Spleen (tissue), 11 donors: ENCODE results near the gene FAM83G. TPM values are rescaled to one million over a fixed set of nuclear protein-coding genes. Genes with fewer than 3 reads are reported as not detected.

Experiments
- DNase-seq: peaks from one replicate; pipeline ENCODE4 v3.0.0-alpha.2; 2020
- H3K27ac ChIP-seq, 8 donors: fragments of 200-600 bp; sonication (generic) in 7 of 8; 1 replicate in 4 of 8; 2 replicates in 4 of 8; pipeline versions ENCODE4 v1.5.0 to v1.8.0; 2016 to 2021; ENCODE audit warnings: inconsistent platforms in 4 of 8, mild to moderate bottlenecking in 4 of 8, moderate library complexity in 1 of 8
- H3K27me3 ChIP-seq, 7 donors: fragments of 200-600 bp; sonication (generic) in 6 of 7; replicated peaks in 1 of 7; 1 replicate in 4 of 7; 2 replicates in 3 of 7; pipeline versions ENCODE4 v1.5.0 to v1.8.0; 2016 to 2021; ENCODE audit warnings: inconsistent platforms in 3 of 7, mild to moderate bottlenecking in 1 of 7
- H3K36me3 ChIP-seq, 6 donors: fragments of 200-600 bp; sonication (generic) in 5 of 6; 1 replicate in 4 of 6; 2 replicates in 2 of 6; pipeline versions ENCODE4 v1.5.0 to v1.8.0; 2016 to 2021; ENCODE audit warnings: inconsistent platforms in 2 of 6
- H3K4me1 ChIP-seq, 6 donors: fragments of 200-600 bp; sonication (generic) in 5 of 6; 1 replicate in 3 of 6; 2 replicates in 3 of 6; pipeline versions ENCODE4 v1.5.0 to v1.8.0; 2016 to 2021; ENCODE audit warnings: inconsistent platforms in 3 of 6
- H3K4me3 ChIP-seq, 8 donors: fragments of 200-600 bp; sonication (generic) in 7 of 8; 1 replicate in 4 of 8; 2 replicates in 4 of 8; pipeline versions ENCODE4 v1.5.0 to v1.8.0; 2016 to 2021; ENCODE audit warnings: inconsistent platforms in 4 of 8, mild to moderate bottlenecking in 4 of 8, moderate library complexity in 2 of 8
- H3K9me3 ChIP-seq, 8 donors: fragments of 200-600 bp; sonication (generic) in 7 of 8; 1 replicate in 4 of 8; 2 replicates in 4 of 8; pipeline versions ENCODE4 v1.5.0 to v1.8.0; 2016 to 2021; ENCODE audit warnings: inconsistent platforms in 4 of 8
- CTCF ChIP-seq, 11 experiments: fragments of 200-600 bp in 7 of 11; fragments of 450-650 bp in 4 of 11; sonication (generic) in 4 of 11; IDR thresholded peaks in 8 of 11; conservative IDR thresholded peaks in 3 of 11; 1 replicate in 7 of 11; 2 replicates in 4 of 11; pipeline versions ENCODE4 v1.4.0 to v1.8.0; 2016 to 2021; ENCODE audit warnings: antibody characterized with exemption in 11 of 11, inconsistent platforms in 4 of 11, mild to moderate bottlenecking in 1 of 11
- POLR2A ChIP-seq, 3 donors: fragments of 450-650 bp; IDR thresholded peaks; one replicate each; pipeline ENCODE4 v1.5.1; 2017; ENCODE audit warnings: antibody characterized with exemption in 3 of 3, mild to moderate bottlenecking in 1 of 3
- POLR2AphosphoS5 ChIP-seq, 3 donors: sonication (generic); formaldehyde crosslinking; IDR thresholded peaks; one replicate each; pipeline ENCODE4 v1.5.1; 2017; ENCODE audit warnings: antibody characterized with exemption in 3 of 3
- WGBS, 5 donors: extraction: QIAGEN DNeasy Blood & Tissue Kit in 3 of 5; methylation state at CpG; one replicate each; pipeline versions ENCODE4 v1.1.5 to v1.1.7; 2013 to 2018; 5-methylcytosine and 5-hydroxymethylcytosine counted together
- intact Hi-C: fragments of 100-400 bp; cut with DNase I; formaldehyde crosslinking; loops from one replicate; pipeline ENCODE4 v1.15.0; 2023; ENCODE audit warnings: low total_unique reads
- polyA plus RNA-seq, 3 donors: library from polyadenylated mRNA; stranded (reverse); fragments of 200-250 nt; gene quantifications; one replicate each; pipeline ENCODE4 v1.2.1, GENCODE V29; 2013
- total RNA-seq, 7 donors: library from RNA; depleted of rRNA in 3 of 7; stranded (reverse); fragments of >200 nt in 3 of 7; fragmentation: NEBNext Ultra II Directional in 4 of 7; extraction: Animal tissue kit (Norgen Biotek cat#: 25700) in 4 of 7; gene quantifications; one replicate each; pipeline versions ENCODE4 v1.1.0 to v1.2.1, GENCODE V29; 2016 to 2021
- donor health status: healthy with polysubstance abuse.
- donor health status: DM: no; HTN: no; CAD: no; lungs with moderate emphysema.
- donor health status: DM: no; HTN: no; CAD: no.
- donor health status: Bipolar disorder and iron deficiency.
- donor health status: healthy.
- donor health status: DM: no; HTN: no; CAD: no.
- donor health status: DM: yes; HTN: yes; CAD: no.

Gene FAM83G
- total and polyA plus RNA-seq, 10 donors, result 1.3 to 5.4 (median 4.6) TPM

GRCh38 chr17:18986541-18987229 is 17.9 kb downstream of the FAM83G start:
- no peak overlapping the region for H3K4me3 ChIP-seq
- TF ChIP-seq CTCF (IDR thresholded peaks at IDR 0.05 in 8 of 11, conservative IDR thresholded peaks at IDR 0.05 in 3 of 11) (no peak), POLR2AphosphoS5 (IDR thresholded peaks at IDR 0.05) (no peak), POLR2A (IDR thresholded peaks at IDR 0.05) (no peak)
- H3K27me3 ChIP-seq, result no peaks in the 10 kb centered on the region
- DNase-seq, result no peak
- peaks cover 0 to 43% (median 0%) of the 10 kb centered on the region in 6 donors for H3K36me3 ChIP-seq
- H3K27ac ChIP-seq, result no peak overlapping the region
- H3K4me1 ChIP-seq, result no peaks in the 10 kb centered on the region
- H3K9me3 ChIP-seq, result no peaks in the 10 kb centered on the region
- intact Hi-C loops, result no loop called here
- 71 to 82% (median 80%) methylated on average over 18 to 21 of the region's 21 CpGs for WGBS, 5 donors

GRCh38 chr17:18985475-18985874 is 19.1 kb downstream of the FAM83G start:
- Histone ChIP-seq H3K9me3 (no peaks in the 10 kb centered on the region), H3K36me3 (peaks cover 0 to 43% (median 0%) of the 10 kb centered on the region in 6 donors), H3K4me1 (no peaks in the 10 kb centered on the region), H3K4me3 (no peak overlapping the region), H3K27ac (no peak overlapping the region), H3K27me3 (no peaks in the 10 kb centered on the region)
- WGBS, 5 donors, result 87 to 95% (median 94%) methylated on average over 8 to 9 of the region's 9 CpGs
- intact Hi-C loops, result no loop called here
- DNase-seq, result no peak
- TF ChIP-seq CTCF (IDR thresholded peaks at IDR 0.05 in 8 of 11, conservative IDR thresholded peaks at IDR 0.05 in 3 of 11), result no peak
- TF ChIP-seq POLR2AphosphoS5 (IDR thresholded peaks at IDR 0.05), result no peak
- no peak for TF ChIP-seq POLR2A (IDR thresholded peaks at IDR 0.05)

GRCh38 chr17:18984273-18985114 is 20.1 kb downstream of the FAM83G start:
- no peak for DNase-seq
- WGBS, 5 donors, result 89 to 96% (median 91%) methylated on average over 19 to 21 of the region's 21 CpGs
- no peak overlapping the region for H3K27ac ChIP-seq
- TF ChIP-seq CTCF (IDR thresholded peaks at IDR 0.05 in 8 of 11, conservative IDR thresholded peaks at IDR 0.05 in 3 of 11) (no peak), POLR2AphosphoS5 (IDR thresholded peaks at IDR 0.05) (no peak), POLR2A (IDR thresholded peaks at IDR 0.05) (no peak)
- H3K36me3 ChIP-seq, result peaks cover 0 to 48% (median 0%) of the 10 kb centered on the region in 6 donors
- intact Hi-C loops, result no loop called here
- H3K4me3 ChIP-seq, result no peak overlapping the region
- H3K27me3 ChIP-seq, result no peaks in the 10 kb centered on the region
- H3K4me1 ChIP-seq, result no peaks in the 10 kb centered on the region
- no peaks in the 10 kb centered on the region for H3K9me3 ChIP-seq
